Stomach (tissue), 4 donors: ENCODE data around the gene ADAMTSL3.

Experiments used
- CTCF ChIP-seq, 7 experiments: fragments of 450-650 bp in 4 of 7; fragments of 200-600 bp in 3 of 7; sonication (generic) in 3 of 7; IDR thresholded peaks; one replicate each; pipeline ENCODE4 v1.5.1; 2016 to 2019; ENCODE audit warnings: antibody characterized with exemption in 7 of 7, control low read depth in 2 of 7, mild to moderate bottlenecking in 1 of 7
- EP300 ChIP-seq: sonication (generic); formaldehyde crosslinking; IDR thresholded peaks from one replicate; pipeline ENCODE4 v1.6.1; 2017; ENCODE audit warnings: antibody characterized with exemption
- POLR2A ChIP-seq, 4 donors: fragments of 450-650 bp; IDR thresholded peaks; one replicate each; pipeline ENCODE4 v1.6.1; 2016; ENCODE audit warnings: antibody characterized with exemption in 4 of 4, control low read depth in 2 of 4, mild to moderate bottlenecking in 1 of 4, moderate library complexity in 1 of 4
- POLR2AphosphoS5 ChIP-seq, 3 donors: sonication (generic); formaldehyde crosslinking; IDR thresholded peaks; one replicate each; pipeline ENCODE4 v1.6.1; 2016; ENCODE audit warnings: antibody characterized with exemption in 3 of 3

DNA sequence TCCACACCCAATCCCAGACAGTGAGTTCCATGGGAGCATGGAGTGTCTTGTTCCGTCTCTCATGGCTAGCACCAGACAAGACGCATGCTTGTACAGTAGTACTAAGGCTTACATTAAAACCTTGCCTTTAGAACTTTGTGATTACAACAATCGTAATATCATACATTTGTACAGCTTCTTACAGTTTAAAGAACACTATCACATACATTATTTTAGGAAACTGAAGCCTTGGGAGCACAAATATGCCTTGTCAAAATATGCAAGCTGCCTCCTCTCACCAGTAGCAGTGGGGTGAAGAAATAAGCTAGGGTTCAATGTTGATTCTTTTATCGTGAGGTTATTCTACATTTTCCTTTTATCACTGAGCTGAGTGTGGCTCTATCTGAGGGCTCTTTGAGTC lies 36.8 kb downstream of the ADAMTSL3 start:
- TF ChIP-seq POLR2A (IDR thresholded peaks at IDR 0.05) (no peak), CTCF (IDR thresholded peaks at IDR 0.05) (no peak), EP300 (no peak), POLR2AphosphoS5 (IDR thresholded peaks at IDR 0.05) (no peak)
